ENCODE data around the gene CFAP53. TPM values are rescaled to one million over a fixed set of nuclear protein-coding genes. Genes with fewer than 3 reads are reported as not detected.
A peak's percentile ranks its signal among the peaks of the same experiment; 100 is the strongest.

The CFAP53 gene
- total RNA-seq, 2 donors from 2014 or later: 0.37 to 0.66 TPM

GRCh38 chr18:50281295-50281971 lies 15.1 kb upstream of the CFAP53 start, which contains the start of gene MBD1:
TSS of gene MBD1 (minus strand) at chr18:50281523. CDS start at chr18:50279992, 1,531 bp downstream.
- Mint-ChIP-seq H3K27me3 (ENCODE audit: insufficient read depth) (no peaks in the 10 kb centered on the region), H3K27ac (peak within 1 kb of the TSS; percentile 91), H3K4me1 (peaks cover 24% of the 10 kb centered on the region), H3K36me3 (ENCODE audit: low read depth) (peaks cover 60% of the 10 kb centered on the region), H3K4me3 (peak within 1 kb of the TSS; percentile 98), H3K9me3 (no peaks in the 10 kb centered on the region)
- Histone ChIP-seq H3K27ac (ENCODE audit: low read depth, low read length) (peak within 1 kb of the TSS; percentile 78), H3K9ac (ENCODE audit: extremely low read depth, low read length, poor library complexity, severe bottlenecking) (peak within 1 kb of the TSS; percentile 75), H3K9me3 (ENCODE audit: control insufficient read depth, low read length) (peaks cover 10% of the 10 kb centered on the region), H3K27me3 (ENCODE audit: control insufficient read depth, insufficient read depth, low read length, poor library complexity, severe bottlenecking) (no peaks in the 10 kb centered on the region), H3K36me3 (ENCODE audit: control insufficient read depth, insufficient read depth, low read length) (peaks cover 37% of the 10 kb centered on the region), H3K4me1 (ENCODE audit: control insufficient read depth, insufficient read depth, low read length) (no peaks in the 10 kb centered on the region), H3K4me3 (ENCODE audit: low read length) (peak within 1 kb of the TSS; percentile 100)
- DNase-seq: peak; percentile 97
- peak; percentile 50 for TF ChIP-seq CTCF (conservative IDR thresholded peaks at IDR 0.05)
- 0% methylated on average over 35 to 63 of the region's 63 CpGs for WGBS, 2 experiments (ENCODE audit: insufficient coverage in 1 of 2, insufficient read length in 1 of 2)

- Histone ChIP-seq H3K4me1 (ENCODE audit: control insufficient read depth, insufficient read depth, low read length) (no peaks in the 10 kb centered on the region), H3K9ac (ENCODE audit: extremely low read depth, low read length, poor library complexity, severe bottlenecking) (peak overlapping the region; percentile 75), H3K4me3 (ENCODE audit: low read length) (peak overlapping the region; percentile 100), H3K9me3 (ENCODE audit: control insufficient read depth, low read length) (peaks cover 10% of the 10 kb centered on the region), H3K27me3 (ENCODE audit: control insufficient read depth, insufficient read depth, low read length, poor library complexity, severe bottlenecking) (no peaks in the 10 kb centered on the region), H3K36me3 (ENCODE audit: control insufficient read depth, insufficient read depth, low read length) (peaks cover 44% of the 10 kb centered on the region), H3K27ac (ENCODE audit: low read depth, low read length) (peak overlapping the region; percentile 78)
- TF ChIP-seq CTCF (conservative IDR thresholded peaks at IDR 0.05): no peak
- H3K4me3 Mint-ChIP-seq: peak overlapping the region; percentile 98
- H3K9me3 Mint-ChIP-seq: no peaks in the 10 kb centered on the region
- DNase-seq: no peak
- 3 to 5% methylated on average over 10 to 16 of the region's 16 CpGs for WGBS, 2 experiments (ENCODE audit: insufficient coverage in 1 of 2, insufficient read length in 1 of 2)
- peak overlapping the region; percentile 91 for H3K27ac Mint-ChIP-seq
- peaks cover 20% of the 10 kb centered on the region for H3K4me1 Mint-ChIP-seq
- H3K27me3 Mint-ChIP-seq (ENCODE audit: insufficient read depth): no peaks in the 10 kb centered on the region
- H3K36me3 Mint-ChIP-seq (ENCODE audit: low read depth): peaks cover 61% of the 10 kb centered on the region
Observed at GRCh38 chr18:50280707-50281294, 14.5 kb upstream of the CFAP53 start.

- peaks cover 54% of the 10 kb centered on the region for H3K36me3 ChIP-seq (ENCODE audit: control insufficient read depth, insufficient read depth, low read length)
- no peak overlapping the region for H3K9ac ChIP-seq (ENCODE audit: extremely low read depth, low read length, poor library complexity, severe bottlenecking)
- peaks cover 10% of the 10 kb centered on the region for H3K9me3 ChIP-seq (ENCODE audit: control insufficient read depth, low read length)
- TF ChIP-seq CTCF (conservative IDR thresholded peaks at IDR 0.05): no peak
- H3K27me3 ChIP-seq (ENCODE audit: control insufficient read depth, insufficient read depth, low read length, poor library complexity, severe bottlenecking): no peaks in the 10 kb centered on the region
- Mint-ChIP-seq H3K4me1 (peaks cover 20% of the 10 kb centered on the region), H3K27me3 (ENCODE audit: insufficient read depth) (no peaks in the 10 kb centered on the region), H3K27ac (no peak overlapping the region), H3K4me3 (peak overlapping the region; percentile 98), H3K36me3 (ENCODE audit: low read depth) (peaks cover 64% of the 10 kb centered on the region), H3K9me3 (no peaks in the 10 kb centered on the region)
- no peak overlapping the region for H3K27ac ChIP-seq (ENCODE audit: low read depth, low read length)
- 99% methylated on average over 7 of the region's 7 CpGs; no CpG with 5 or more reads in 1 of the 2 experiments for WGBS, 2 experiments (ENCODE audit: insufficient coverage in 1 of 2, insufficient read length in 1 of 2)
- H3K4me1 ChIP-seq (ENCODE audit: control insufficient read depth, insufficient read depth, low read length): no peaks in the 10 kb centered on the region
- no peak for DNase-seq
- H3K4me3 ChIP-seq (ENCODE audit: low read length): peak overlapping the region; percentile 100
Observed at GRCh38 chr18:50279752-50280151, 13.5 kb upstream of the CFAP53 start.
